ENCODE results near the gene CD226.

The CD226 gene

GRCh38 chr18:69956057-69956456 is 8.4 kb upstream of the CD226 start:
- DNase-seq: no peak

GRCh38 chr18:69954719-69955480 is 7.2 kb upstream of the CD226 start:
- no peak for DNase-seq

GRCh38 chr18:69953191-69953590 is 5.5 kb upstream of the CD226 start:
- no peak for DNase-seq

GRCh38 chr18:69951182-69951581 is 3.5 kb upstream of the CD226 start:
- no peak for DNase-seq

GRCh38 chr18:69949538-69949936 is 1.9 kb upstream of the CD226 start:
- no peak for DNase-seq

- peak; percentile 80 for DNase-seq
Observed at GRCh38 chr18:69948919-69949537, 1.4 kb upstream of the CD226 start.

- no peak for DNase-seq
Observed at GRCh38 chr18:69948256-69948655, 583 bp upstream of the CD226 start.

GRCh38 chr18:69946608-69947155 is 991 bp downstream of the CD226 start:
- DNase-seq: no peak

GRCh38 chr18:69945220-69946114 is 2.2 kb downstream of the CD226 start:
- DNase-seq: no peak

- DNase-seq: peak; percentile 31
Observed at GRCh38 chr18:69944436-69944835, 3.2 kb downstream of the CD226 start.

GRCh38 chr18:69943021-69943420 is 4.7 kb downstream of the CD226 start:
- DNase-seq: peak; percentile 43

GRCh38 chr18:69941183-69941582 is 6.5 kb downstream of the CD226 start:
- DNase-seq: no peak

- DNase-seq: peak; percentile 55
Observed at GRCh38 chr18:69939812-69940211, 7.9 kb downstream of the CD226 start.

- DNase-seq: no peak
Observed at GRCh38 chr18:69936191-69936558, 11.5 kb downstream of the CD226 start.

GRCh38 chr18:69935319-69936190 is 12.1 kb downstream of the CD226 start:
- DNase-seq: peak; percentile 89

GRCh38 chr18:69934601-69935265 is 12.9 kb downstream of the CD226 start:
- no peak for DNase-seq

GRCh38 chr18:69929041-69929774 is 18.5 kb downstream of the CD226 start:
- no peak for DNase-seq

GRCh38 chr18:69916412-69916811 is 31.3 kb downstream of the CD226 start:
- DNase-seq: no peak

GRCh38 chr18:69908838-69909237 is 38.8 kb downstream of the CD226 start:
- DNase-seq: no peak

- DNase-seq: no peak
Observed at GRCh38 chr18:69906765-69907164, 40.9 kb downstream of the CD226 start.

- DNase-seq: no peak
Observed at GRCh38 chr18:69900941-69901340, 46.7 kb downstream of the CD226 start.
